Measurements from ENCODE around the gene TFEB. TPM values are rescaled to one million over a fixed set of nuclear protein-coding genes. Genes with fewer than 3 reads are reported as not detected.

The TFEB gene
- total RNA-seq, 1 donor: 18.9 TPM

DNA sequence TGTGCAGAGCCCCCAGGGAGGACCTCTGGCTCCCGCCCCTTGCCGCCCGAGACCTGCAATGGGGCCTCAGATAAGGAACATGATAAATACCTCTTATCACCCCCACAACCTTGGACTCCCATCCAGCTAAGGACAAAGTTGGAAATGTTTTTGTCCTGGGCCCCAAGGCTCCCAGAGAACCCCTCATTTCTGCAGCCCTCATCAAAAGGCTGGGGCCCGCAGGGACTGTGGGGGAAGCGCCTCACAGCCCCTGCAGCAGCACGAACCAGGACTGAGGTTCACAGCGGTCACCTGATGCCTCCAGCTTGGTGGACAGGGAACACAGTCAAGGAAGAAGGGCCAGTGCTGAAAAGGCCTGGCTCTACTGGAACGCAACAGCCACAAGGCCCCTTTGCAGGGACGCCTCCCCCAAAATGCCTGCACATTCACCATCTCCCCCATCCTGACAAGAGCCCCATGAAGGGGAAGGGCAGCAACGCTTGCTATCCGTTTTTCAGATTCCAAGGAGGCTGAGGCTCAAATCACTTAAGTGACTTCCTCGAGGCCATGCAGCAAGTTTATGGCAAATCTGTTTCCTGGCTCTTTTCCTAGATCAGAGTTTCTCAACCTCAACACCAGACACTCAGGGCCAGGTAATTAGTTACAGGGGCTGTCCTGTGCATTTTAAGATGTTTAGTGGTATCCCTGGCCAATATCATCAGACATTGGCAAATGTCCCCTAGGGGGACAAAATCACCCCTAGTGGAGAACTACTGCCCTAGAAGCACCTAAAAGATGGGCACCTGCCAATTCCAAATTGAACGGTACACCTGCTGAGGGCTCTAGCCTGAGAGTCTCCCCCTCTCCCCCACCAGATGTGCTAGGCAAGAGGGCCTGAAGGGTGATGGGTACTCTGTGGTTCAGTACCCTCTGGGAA is 10.6 kb downstream of the TFEB start:
- DNase-seq (ENCODE audit: low read depth in 2 of 3, low spot score in 2 of 3): no peak

DNA sequence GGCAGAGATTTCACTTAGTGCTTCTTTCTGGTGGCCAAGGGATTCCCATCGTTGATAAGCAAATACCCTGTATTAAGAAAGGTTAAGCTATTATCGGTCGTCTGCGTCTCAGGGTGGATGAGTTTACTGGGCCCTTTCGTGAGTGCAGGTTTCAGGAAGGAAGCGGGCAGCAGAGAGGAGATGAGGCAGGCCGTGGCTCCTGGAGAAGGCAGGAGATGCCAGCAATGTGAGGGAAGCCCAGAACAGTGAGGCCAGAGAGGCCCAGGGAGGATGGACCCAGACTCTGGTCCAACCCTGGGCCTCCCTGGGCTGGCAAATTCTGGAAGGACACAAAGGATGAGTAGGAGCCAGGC is 11.2 kb downstream of the TFEB start:
- no peak for DNase-seq (ENCODE audit: low read depth in 2 of 3, low spot score in 2 of 3)

DNA sequence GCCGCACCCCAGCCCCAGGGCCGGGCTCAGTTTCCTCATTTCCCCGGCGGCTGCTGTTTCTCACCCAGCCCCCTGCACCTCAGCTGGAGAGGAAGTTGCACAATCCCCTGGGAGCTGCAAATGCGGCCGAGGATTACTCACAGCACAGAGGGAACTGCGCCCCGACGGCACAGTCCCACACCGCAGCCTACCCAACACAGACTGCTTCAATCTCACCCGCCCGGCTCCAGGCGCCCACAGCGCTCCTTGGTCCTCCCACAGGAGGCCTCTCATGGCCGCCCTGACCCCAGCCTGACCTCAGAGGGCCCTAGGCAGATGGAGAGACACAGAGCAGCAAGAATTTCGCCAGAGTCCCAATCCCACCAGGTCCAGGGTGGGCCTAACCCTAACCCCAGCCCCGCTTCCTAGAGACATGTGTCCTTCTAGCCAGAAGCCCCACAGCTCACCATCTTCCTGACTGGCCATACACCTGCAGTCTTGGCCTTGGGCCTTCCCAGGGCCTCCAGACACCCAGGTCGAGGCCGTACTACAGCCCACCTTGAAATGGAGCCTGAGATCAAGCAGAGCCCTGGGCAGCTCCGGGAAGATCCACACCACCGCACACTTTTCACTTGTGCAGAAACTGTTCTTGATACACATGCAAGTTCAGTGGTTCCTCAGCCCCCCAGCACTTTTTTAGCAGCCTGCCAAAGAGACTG is 11.7 kb downstream of the TFEB start:
- DNase-seq (ENCODE audit: low read depth in 2 of 3, low spot score in 2 of 3): peak in 2 of 3 donors; percentile 78 to 80

DNA sequence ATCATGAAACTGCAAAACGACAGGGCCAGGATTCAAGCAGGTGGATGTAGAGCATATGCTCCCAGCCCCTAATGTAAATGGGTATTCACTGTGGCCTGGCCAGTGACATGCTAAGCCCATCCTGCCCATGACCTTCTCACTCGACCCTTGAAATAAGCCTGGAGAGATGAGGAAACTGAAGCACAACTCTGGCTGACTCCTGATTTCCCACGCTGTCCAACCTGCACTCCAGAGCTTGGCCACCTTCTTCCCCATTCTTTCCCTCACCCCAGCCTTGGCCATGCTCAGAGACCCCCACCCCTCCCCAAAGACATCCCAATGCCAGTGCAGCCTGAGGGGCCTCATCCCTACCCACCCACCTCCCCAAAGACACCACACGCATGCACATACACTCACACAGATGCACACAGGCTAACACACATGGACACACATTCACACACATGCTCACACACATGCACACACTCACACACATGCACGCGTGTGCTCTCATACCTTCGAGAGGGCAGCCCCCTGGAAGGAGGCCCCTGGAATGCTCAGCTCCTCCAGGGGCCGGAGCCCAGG is 12.4 kb downstream of the TFEB start:
- no peak for DNase-seq (ENCODE audit: low read depth in 2 of 3, low spot score in 2 of 3)

DNA sequence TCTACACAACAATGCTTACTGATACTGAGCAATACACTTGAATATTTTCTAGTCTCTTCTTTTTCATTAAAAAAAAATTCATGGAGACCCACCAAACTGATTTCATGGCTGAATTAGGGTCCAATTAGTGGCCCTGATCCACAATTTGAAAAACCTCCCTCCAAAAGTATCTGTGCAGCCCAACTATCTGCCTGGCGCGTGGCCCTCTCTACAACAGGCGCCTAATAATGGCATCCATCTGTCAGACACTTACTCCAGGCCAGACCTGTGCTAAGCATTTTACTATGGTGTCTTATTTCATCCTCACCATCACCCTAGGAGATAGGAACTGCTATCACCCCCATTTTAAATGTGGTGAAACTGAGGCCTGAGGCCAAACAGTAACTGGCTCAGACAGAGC is 14.0 kb downstream of the TFEB start:
- no peak for DNase-seq (ENCODE audit: low read depth in 2 of 3, low spot score in 2 of 3)

DNA sequence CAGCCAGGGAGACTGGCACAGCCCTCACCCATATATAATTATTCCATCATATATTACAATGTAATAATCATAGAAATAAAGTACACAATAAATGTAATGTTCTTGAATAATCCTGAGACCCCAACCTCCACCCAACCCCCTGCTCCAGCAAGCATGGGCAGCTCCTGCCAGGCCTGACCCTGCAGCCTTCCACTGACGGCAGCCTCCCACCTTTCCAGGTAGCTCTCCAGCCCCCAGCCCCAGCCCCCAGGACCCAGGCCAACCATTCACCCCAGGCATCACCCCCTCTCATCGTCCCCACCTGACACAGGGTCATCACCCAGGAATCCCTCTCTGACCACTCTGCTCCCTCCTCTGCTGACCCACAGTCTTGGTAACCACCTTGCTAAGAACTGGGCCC is 14.6 kb downstream of the TFEB start:
- DNase-seq (ENCODE audit: low read depth in 2 of 3, low spot score in 2 of 3): no peak

DNA sequence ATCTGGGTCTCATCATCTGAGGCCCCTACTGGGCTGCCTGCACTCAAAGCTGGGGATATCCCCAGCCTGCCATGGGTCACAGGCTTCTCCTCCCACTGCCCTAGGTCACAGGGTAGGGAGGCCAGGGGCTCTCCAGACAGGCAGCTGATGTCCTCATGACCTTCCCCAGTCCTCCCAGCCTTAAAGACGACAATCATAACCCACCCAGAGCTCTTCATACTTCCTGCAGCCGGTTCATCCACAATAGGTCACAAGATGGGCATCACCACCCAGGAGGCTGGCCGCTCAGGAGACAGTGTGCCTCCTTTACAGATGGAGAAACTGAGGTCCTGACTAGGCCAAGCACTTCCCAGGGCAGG is 15.2 kb downstream of the TFEB start:
- no peak for DNase-seq (ENCODE audit: low read depth in 2 of 3, low spot score in 2 of 3)

DNA sequence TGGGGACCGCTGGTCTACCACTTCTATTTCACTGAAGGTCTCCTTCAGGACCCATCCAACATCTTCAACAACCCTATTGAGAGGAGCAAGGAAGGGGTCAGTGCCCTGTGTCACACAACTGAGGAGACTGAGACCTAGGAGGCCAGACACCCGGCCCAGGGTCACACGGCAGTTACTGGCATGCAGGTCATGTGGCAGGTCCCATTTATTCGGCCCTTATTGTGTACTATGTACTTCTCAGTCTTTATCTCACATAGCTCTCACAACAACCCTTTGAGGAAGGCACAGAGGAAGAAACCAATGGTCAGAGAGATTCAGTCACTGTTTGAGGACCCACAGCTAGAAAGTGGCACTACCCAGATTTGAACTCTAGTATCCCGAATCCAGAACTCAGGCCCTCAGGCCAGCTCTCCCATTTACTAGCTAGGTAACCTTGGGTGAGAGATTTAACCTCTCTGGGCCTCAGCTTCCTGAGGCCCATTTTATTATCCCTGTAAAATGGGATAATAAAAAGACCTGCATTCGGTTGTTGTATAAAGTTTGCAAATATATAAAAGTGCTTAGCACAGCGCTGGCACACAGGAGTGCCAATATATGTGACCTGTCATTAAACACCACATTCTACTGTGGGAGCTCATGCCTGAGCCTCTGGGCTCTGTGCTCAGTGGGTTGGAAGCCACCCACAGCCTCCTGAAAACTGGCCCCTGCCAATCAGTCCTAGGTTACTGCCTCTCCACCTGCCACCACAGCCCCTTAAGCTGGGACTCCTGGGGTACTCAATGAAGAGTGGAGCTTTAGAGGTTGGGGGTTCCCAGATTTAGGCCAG is 15.8 kb downstream of the TFEB start:
- no peak for DNase-seq (ENCODE audit: low read depth in 2 of 3, low spot score in 2 of 3)

DNA sequence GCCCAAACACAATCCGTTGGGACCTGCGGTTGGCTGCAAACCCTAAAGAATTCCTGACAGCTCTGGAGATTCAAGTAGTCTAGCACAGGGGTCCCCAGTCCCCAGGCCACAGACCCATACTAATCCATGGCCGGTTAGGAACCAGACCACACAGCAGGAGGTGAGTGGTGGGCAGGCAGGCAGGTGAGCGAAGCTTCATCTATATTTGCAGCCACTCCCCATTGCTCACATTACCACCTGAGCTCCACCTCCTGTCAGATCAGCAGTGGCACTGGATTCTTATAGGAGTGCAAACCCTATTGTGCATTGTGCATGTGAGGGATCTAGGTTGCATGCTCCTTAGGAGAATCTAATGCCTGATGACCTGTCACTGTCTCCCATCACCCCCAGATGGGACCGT is 16.6 kb downstream of the TFEB start:
- DNase-seq (ENCODE audit: low read depth in 2 of 3, low spot score in 2 of 3): no peak

DNA sequence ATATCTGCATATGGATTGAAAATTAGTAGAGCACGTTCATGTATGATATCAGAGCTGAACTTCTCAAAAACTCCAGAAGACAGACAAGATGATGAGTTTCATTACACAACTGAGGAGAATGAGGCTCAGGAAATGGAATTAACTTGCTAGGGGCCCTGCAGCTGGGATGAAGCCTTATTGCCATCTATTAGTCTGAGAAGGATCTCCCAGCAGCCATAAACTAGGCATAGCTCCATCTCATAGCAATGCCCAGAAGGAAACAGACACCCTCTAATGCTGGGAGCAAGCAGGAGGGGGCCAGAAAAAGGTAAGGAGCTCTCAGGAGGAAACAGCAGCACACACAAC is 18.0 kb downstream of the TFEB start:
- no peak for DNase-seq (ENCODE audit: low read depth in 2 of 3, low spot score in 2 of 3)

DNA sequence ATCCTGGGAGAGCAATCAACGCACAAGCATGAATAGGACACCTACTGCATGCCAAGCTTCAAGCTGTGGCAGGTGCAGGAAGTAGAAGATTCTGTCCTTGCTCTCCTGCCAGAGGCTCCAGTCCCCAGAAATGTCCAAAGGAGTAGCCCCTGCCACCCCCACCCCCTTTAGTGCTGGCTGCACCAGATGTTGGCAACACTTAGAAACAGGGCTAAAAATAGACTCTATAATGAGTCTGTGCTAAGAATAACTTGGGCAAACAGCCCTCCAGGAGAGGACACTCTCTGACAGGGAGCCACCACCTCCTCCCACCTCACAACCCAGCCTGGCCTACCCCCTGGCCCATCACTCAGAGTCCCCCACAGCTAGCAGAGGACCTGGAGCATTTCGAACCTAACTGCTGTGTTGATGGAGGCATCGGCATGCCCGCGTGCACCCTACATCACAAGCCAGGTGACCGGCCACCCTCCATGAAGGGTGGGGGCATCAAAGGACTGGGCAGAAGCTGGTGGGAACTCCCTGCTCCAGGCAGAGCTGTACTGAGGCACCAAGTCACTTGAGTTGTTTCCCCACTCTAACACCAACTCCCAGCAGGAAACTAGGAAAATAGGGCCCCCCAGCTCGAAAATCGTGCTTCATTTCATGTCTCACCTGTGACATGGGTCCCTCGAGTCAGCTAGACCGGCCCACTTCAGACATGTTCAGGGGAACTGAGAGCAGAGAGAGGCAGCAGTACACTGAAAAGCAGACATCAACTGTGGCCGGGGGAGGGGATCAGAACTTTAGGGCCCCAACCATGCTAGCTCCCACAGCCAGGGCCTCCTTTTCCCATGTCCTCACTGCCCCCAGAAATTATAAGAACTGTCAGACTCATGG is 18.7 kb downstream of the TFEB start:
- DNase-seq (ENCODE audit: low read depth in 2 of 3, low spot score in 2 of 3): no peak

DNA sequence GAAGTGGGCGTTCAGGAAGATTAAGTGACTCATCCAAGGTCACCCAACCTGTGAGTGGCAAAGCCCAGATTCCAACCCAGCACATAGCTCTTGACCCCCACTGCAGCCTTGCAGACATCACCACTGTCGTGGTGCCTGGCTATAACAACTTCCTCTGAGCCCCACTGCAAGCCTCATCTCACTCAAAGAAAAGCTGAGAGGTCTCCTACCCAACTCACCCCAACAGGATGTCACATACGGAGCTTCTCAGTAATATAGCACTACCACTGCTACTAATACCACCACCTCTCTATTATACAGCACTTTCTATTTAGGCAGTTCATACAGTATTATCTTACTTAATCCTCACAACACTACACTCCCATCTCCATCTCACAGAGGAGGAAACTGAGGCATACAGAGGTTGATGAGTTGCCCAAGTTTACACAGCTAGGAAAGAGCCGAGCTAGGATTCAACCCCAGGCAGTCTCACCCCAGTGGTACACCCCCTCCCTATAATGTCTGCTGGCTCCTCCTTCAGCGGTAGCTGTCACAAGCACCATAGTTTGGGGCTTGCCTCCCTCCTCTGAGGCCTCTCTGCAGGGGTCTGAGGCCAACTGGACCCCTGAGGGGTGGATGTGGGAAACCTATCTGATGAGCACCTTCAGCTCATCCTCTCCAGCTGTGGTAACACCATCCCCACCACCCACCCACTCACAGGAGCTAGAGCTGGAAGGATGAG is 19.5 kb downstream of the TFEB start:
- no peak for DNase-seq (ENCODE audit: low read depth in 2 of 3, low spot score in 2 of 3)

DNA sequence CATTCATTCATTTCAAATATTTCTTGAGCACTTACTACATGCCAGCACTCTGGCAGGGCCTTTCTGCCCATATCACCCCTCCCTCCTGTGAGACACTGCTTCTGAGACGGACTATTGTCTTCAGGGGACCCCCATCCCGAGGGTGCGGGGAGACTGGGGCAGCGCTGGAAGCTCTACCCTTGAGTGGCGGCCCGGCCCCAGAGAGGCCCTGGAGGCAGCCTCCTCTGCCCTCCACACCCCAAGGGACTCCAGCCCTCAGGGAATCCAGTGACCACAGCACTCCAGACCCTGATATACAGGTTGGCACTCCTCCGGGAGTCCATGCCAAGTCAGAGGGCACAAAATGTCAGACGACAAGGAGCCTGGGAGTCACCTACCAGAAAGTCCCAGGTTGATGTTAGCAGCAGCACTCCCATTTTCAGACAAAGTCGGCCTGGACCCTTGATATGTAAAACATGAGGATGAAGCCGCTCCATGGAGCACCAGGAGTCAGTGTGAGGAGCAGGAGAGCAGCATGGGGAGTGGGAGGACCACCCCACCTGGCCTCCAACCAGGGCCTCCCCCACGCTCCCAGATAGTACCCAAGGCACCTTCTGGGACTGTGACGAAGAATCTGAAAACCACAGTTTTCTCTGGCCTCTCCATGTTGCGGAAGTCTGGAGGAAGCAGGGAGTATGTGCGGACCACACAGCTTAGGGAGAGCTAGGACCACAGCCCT is 20.7 kb downstream of the TFEB start:
- DNase-seq (ENCODE audit: low read depth in 2 of 3, low spot score in 2 of 3): no peak

DNA sequence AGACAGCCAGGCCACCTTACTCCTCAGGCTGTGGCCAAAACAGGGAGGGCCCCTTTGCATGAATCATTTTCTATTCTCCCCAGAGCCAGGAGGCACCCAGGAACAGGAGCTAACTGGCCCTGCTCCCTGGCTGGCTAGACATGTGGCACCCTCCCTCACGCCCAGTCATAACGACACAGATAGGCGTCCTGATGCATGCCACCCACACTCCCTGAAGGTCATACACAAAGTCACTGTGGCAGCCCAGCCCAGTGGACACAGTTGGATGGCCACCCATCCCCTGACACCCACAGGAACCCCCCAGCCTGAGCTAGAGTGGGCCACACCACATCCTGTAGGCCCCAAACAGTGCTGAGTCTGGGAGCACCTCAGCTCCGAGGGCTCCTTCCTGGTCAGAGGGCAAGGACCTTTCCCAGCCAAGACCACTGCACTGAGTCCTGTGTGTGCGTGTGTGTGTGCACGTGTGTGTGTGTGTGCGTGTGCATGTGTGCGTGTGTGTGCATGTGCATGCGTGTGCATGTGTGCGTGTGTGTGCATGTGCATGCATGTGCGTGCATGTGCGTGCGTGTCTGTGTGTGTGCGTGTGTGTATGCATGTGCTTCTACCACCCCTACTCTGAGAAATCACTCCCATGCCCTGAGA is 21.6 kb downstream of the TFEB start:
- DNase-seq (ENCODE audit: low read depth in 2 of 3, low spot score in 2 of 3): no peak

DNA sequence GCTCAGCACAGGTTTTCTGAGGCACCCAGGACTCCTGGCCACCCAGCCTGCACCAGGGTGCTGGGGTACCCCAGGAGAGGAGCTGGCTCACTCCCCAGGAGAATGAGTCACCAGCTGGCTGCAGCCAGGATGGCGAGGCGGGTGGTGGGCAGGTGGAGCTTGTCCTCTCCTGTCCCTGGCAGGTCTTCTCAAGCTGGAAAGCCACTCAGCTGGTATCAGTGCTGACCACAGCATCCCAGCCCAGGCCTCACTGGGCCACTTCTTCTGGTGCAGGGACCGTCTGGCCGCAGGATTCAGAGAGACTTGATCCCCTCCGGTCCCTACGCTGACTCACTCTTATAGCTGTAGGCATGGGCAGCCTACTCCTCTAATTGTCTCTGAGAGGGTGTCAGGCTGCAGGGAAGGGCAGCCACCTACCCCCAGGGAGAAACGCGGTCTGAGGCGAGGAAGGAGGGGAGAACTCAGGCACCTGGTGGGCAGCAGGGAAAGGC is 22.2 kb downstream of the TFEB start:
- DNase-seq (ENCODE audit: low read depth in 2 of 3, low spot score in 2 of 3): no peak

DNA sequence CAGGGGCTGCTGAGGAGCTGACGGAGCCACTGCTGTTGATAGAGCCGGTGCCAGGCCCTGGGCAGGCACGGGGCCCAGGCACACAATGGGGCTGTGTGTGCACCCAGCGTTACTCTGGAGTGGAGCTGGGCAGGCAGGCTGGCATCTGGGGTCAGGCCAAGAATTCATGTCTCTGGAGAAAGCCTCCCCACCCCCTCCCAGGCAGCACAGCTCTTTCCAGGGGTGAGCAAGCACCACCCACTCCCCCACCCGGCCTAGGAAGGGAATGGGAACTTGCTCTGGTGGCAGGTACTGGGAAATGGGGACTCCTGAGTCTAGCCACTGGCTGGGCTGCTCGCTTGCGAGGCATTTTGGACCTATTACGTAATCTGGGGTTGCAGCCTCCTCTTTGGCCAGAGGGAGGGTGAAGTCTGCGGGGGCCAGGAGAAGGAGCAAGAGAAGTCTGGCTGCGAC is 22.7 kb downstream of the TFEB start:
- DNase-seq (ENCODE audit: low read depth in 2 of 3, low spot score in 2 of 3): no peak

DNA sequence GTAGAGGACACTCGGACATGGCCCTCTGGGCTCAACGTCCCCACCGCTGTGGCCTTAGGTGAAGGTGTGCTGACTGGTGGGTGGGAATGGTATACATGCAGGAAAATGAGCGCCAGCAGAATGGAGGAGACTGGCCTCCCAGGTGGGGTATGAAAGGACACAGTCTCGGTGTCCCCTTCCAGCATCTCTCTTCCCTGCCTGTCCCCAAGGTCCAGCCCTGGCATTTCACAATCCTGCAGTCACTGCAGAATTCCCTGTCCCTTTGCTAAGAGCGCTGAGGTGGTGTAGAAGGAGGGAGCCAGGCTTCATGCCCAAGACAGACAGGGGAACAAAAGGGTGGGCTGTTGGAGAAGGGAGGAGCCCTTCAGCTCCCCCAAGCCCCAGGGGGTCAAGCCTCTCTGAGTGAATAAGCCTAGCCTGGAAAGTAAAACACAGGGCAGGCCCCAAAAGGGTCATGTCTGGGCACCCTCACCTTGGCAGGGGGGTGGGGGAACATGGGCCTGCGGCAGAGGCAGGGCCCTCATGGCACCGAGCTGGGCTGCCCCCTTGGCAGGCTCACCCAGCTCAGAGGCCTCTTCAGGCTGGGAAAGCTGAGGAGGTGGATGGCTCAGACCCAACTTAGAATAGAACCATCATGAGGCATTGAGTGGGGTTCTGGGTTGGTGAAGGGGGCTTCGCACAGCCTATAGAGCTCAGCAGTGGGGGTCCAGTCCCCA is 23.9 kb downstream of the TFEB start:
- DNase-seq (ENCODE audit: low read depth in 2 of 3, low spot score in 2 of 3): no peak

DNA sequence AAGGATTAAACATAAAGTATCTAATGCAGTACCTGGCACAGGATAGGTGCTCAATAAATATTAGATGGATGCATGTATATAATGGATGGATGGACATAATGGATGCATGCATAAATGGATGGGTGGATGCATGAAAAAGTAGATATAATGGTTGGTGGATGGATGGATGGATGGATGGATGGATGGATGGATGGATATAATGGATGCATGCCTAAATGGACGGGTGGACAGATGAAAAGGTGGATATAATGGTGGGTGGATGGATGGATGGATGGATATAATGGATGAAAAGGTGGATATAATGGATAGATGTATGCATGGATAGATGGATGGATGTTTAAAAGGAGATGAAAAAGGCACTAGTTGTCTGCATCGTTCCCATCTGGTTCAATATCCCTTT is 26.0 kb downstream of the TFEB start:
- DNase-seq (ENCODE audit: low read depth in 2 of 3, low spot score in 2 of 3): no peak

All from hematopoietic multipotent progenitor cell (in vitro differentiated cells).